Measurements from ENCODE around the gene APC2.
"Not testable (repeated sequence)": the region's sequence is repeated elsewhere in the genome, so short reads cannot be mapped to it uniquely, and the experiment has no call there.

The APC2 gene

GRCh38 chr19:1509602-1510441 is 59.9 kb downstream of the APC2 start:
- Mint-ChIP-seq H3K27ac (no peak overlapping the region), H3K27me3 (peaks cover 50% of the 10 kb centered on the region), H3K9me3 (no peaks in the 10 kb centered on the region), H3K4me3 (no peak overlapping the region), H3K4me1 (peaks cover 48% of the 10 kb centered on the region)
- DNase-seq (no peak), ATAC-seq (no peak)

GRCh38 chr19:1510442-1510806 is 60.5 kb downstream of the APC2 start:
- no peak overlapping the region for H3K4me3 Mint-ChIP-seq
- peaks cover 48% of the 10 kb centered on the region for H3K4me1 Mint-ChIP-seq
- ATAC-seq (no peak), DNase-seq (no peak)
- no peaks in the 10 kb centered on the region for H3K9me3 Mint-ChIP-seq
- no peak overlapping the region for H3K27ac Mint-ChIP-seq
- H3K27me3 Mint-ChIP-seq: peaks cover 50% of the 10 kb centered on the region

- no peak for ATAC-seq
- H3K27me3 Mint-ChIP-seq: peaks cover 49% of the 10 kb centered on the region
- no peaks in the 10 kb centered on the region for H3K9me3 Mint-ChIP-seq
- no peak overlapping the region for H3K4me3 Mint-ChIP-seq
- H3K4me1 Mint-ChIP-seq: peaks cover 48% of the 10 kb centered on the region
- no peak overlapping the region for H3K27ac Mint-ChIP-seq
- no peak for DNase-seq
Observed at GRCh38 chr19:1510807-1511206, 60.9 kb downstream of the APC2 start.

- Mint-ChIP-seq H3K4me1 (peaks cover 48% of the 10 kb centered on the region), H3K27me3 (peaks cover 57% of the 10 kb centered on the region), H3K9me3 (no peaks in the 10 kb centered on the region), H3K27ac (no peak overlapping the region), H3K4me3 (peak overlapping the region; percentile 79 to 84)
- ATAC-seq (no peak), DNase-seq (no peak)
Observed at GRCh38 chr19:1511318-1512317, 61.7 kb downstream of the APC2 start.

- peaks cover 61% of the 10 kb centered on the region for H3K27me3 Mint-ChIP-seq
- no peaks in the 10 kb centered on the region for H3K9me3 Mint-ChIP-seq
- H3K27ac Mint-ChIP-seq: no peak within 1 kb of the TSS
- peaks cover 38% of the 10 kb centered on the region for H3K4me1 Mint-ChIP-seq
- DNase-seq (peak; percentile 78 to 81), ATAC-seq (peak; percentile 90)
- H3K4me3 Mint-ChIP-seq: peak within 1 kb of the TSS; percentile 79 to 84
Observed at GRCh38 chr19:1512671-1513498, 63.0 kb downstream of the APC2 start, which contains the start of gene ADAMTSL5. ADAMTSL5 (minus strand) TSS chr19:1513019; CDS start chr19:1510943, 2,076 bp downstream.

GRCh38 chr19:1513499-1514294 is 63.8 kb downstream of the APC2 start:
- peaks cover 30% of the 10 kb centered on the region for H3K4me1 Mint-ChIP-seq
- H3K4me3 Mint-ChIP-seq: peak overlapping the region; percentile 55 to 61
- ATAC-seq (peak; percentile 63), DNase-seq (peak; percentile 76 to 82)
- peaks cover 66% of the 10 kb centered on the region for H3K27me3 Mint-ChIP-seq
- H3K9me3 Mint-ChIP-seq: no peaks in the 10 kb centered on the region
- no peak overlapping the region for H3K27ac Mint-ChIP-seq

- ATAC-seq: no peak
- peaks cover 28% of the 10 kb centered on the region for H3K4me1 Mint-ChIP-seq
- no peak overlapping the region for H3K27ac Mint-ChIP-seq
Observed at GRCh38 chr19:1514295-1514661, 64.4 kb downstream of the APC2 start.

GRCh38 chr19:1514986-1515721 is 65.2 kb downstream of the APC2 start:
- DNase-seq: no peak
- peaks cover 22% of the 10 kb centered on the region for H3K4me1 Mint-ChIP-seq
- H3K27me3 Mint-ChIP-seq: peaks cover 60% of the 10 kb centered on the region
- H3K9me3 Mint-ChIP-seq: no peaks in the 10 kb centered on the region
- H3K27ac Mint-ChIP-seq: no peak overlapping the region
- no peak overlapping the region for H3K4me3 Mint-ChIP-seq
- ATAC-seq: no peak

More at GRCh38 chr19:1514295-1514661, 64.4 kb downstream of the APC2 start:
- Mint-ChIP-seq H3K27me3 (peaks cover 68% of the 10 kb centered on the region), H3K9me3 (no peaks in the 10 kb centered on the region), H3K4me3 (no peak overlapping the region)
- no peak for DNase-seq

- Mint-ChIP-seq H3K9me3 (no peaks in the 10 kb centered on the region), H3K4me1 (peaks cover 16% of the 10 kb centered on the region), H3K4me3 (no peak overlapping the region), H3K27ac (no peak overlapping the region), H3K27me3 (peaks cover 53% of the 10 kb centered on the region)
- ATAC-seq (no peak), DNase-seq (no peak)
Observed at GRCh38 chr19:1516395-1516753, 66.5 kb downstream of the APC2 start.

- H3K4me3 Mint-ChIP-seq: no peak overlapping the region
Observed at GRCh38 chr19:1518471-1518870, 68.5 kb downstream of the APC2 start.

GRCh38 chr19:1519802-1520201 is 69.9 kb downstream of the APC2 start:
- peaks cover 66% of the 10 kb centered on the region for H3K27me3 Mint-ChIP-seq
- not testable (repeated sequence) for DNase-seq, H3K9me3 Mint-ChIP-seq, H3K4me3 Mint-ChIP-seq, H3K4me1 Mint-ChIP-seq, ATAC-seq, H3K27ac Mint-ChIP-seq

More at GRCh38 chr19:1518471-1518870, 68.5 kb downstream of the APC2 start:
- H3K27ac Mint-ChIP-seq: no peak overlapping the region
- no peaks in the 10 kb centered on the region for H3K9me3 Mint-ChIP-seq
- peaks cover 6% of the 10 kb centered on the region for H3K4me1 Mint-ChIP-seq
- peaks cover 67% of the 10 kb centered on the region for H3K27me3 Mint-ChIP-seq
- DNase-seq: no peak
- ATAC-seq: no peak

GRCh38 chr19:1520203-1520780 is 70.4 kb downstream of the APC2 start:
- ATAC-seq: no peak
- no peak for DNase-seq
- no peaks in the 10 kb centered on the region for H3K9me3 Mint-ChIP-seq
- H3K27ac Mint-ChIP-seq: no peak overlapping the region
- H3K4me3 Mint-ChIP-seq: no peak overlapping the region
- peaks cover 9% of the 10 kb centered on the region for H3K4me1 Mint-ChIP-seq
- peaks cover 66% of the 10 kb centered on the region for H3K27me3 Mint-ChIP-seq

- ATAC-seq (no peak), DNase-seq (no peak)
- Mint-ChIP-seq H3K4me3 (no peak overlapping the region), H3K27me3 (peaks cover 68% of the 10 kb centered on the region), H3K27ac (no peak overlapping the region), H3K9me3 (no peaks in the 10 kb centered on the region), H3K4me1 (peaks cover 9% of the 10 kb centered on the region)
Observed at GRCh38 chr19:1521636-1522035, 71.7 kb downstream of the APC2 start.

GRCh38 chr19:1522061-1522460 is 72.1 kb downstream of the APC2 start:
- no peak for ATAC-seq
- Mint-ChIP-seq H3K27ac (no peak overlapping the region), H3K9me3 (no peaks in the 10 kb centered on the region), H3K4me1 (peaks cover 9% of the 10 kb centered on the region), H3K4me3 (no peak overlapping the region), H3K27me3 (peaks cover 68% of the 10 kb centered on the region)
- no peak for DNase-seq

Measured in stimulated activated naive CD8-positive, alpha-beta T cell treated with anti-CD3 and anti-CD28 coated beads, Interleukin-15, amount 100 ng/mL, for 72 hours (primary cell).